ENCODE data around the gene LMAN1L.

Gene LMAN1L

DNA sequence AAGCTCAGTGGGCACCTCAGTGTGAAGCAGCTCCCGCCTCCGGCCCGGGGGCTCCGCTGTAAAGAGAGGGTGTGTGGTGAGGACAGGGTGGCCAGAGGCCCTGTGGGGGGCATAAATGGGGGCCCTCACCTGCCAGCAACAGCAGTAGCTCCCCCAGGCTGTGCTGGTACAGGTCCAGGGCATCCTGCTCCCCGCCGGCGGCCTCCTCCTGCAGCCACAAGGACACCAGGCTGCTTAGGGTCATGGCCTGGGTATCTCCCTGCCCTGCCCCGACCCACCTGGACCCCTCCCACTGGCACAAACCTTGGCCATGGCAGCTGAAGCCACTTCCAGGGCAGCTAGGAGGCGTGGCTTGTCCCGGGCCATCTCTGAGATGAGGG, 25.5 kb downstream of the LMAN1L start:
- no peak for DNase-seq (ENCODE audit: low read depth)

DNA sequence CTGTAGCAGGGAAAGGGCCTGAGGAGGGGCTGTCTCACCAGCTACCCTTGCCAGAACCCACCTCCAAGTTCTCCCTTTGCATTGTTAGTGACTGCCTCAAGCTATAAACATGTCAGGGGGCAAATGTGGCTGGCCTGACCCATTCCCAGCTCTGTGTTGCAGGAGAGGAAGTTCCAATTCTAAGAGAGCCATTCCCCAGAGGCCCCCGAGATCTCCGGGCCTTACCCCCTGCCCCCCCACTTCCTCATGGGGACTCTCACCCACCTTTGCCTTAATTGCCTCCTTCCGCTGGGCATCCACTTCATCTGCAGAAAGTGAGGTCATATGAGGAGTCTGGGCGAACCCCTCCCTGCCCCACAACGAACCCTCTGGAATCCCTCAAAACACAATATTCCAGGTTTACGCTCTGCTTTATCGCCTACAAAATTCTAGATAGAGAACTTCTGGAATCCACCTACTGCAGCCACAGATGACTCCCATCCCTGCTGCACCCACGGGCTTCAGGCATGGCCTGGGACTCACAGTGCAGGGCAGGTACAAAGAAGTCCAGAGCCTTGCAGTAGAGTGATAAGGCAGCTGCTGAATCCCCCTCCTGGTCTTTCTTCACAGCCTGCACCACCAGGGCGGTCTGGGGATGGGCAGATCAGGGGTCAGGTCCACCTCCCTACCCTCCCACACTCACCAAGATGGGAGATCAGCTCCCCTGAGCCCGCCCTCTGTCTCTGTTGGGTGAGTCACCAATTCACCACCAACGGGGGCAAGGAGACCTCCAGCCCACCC, 26.3 kb downstream of the LMAN1L start:
- no peak for DNase-seq (ENCODE audit: low read depth)

DNA sequence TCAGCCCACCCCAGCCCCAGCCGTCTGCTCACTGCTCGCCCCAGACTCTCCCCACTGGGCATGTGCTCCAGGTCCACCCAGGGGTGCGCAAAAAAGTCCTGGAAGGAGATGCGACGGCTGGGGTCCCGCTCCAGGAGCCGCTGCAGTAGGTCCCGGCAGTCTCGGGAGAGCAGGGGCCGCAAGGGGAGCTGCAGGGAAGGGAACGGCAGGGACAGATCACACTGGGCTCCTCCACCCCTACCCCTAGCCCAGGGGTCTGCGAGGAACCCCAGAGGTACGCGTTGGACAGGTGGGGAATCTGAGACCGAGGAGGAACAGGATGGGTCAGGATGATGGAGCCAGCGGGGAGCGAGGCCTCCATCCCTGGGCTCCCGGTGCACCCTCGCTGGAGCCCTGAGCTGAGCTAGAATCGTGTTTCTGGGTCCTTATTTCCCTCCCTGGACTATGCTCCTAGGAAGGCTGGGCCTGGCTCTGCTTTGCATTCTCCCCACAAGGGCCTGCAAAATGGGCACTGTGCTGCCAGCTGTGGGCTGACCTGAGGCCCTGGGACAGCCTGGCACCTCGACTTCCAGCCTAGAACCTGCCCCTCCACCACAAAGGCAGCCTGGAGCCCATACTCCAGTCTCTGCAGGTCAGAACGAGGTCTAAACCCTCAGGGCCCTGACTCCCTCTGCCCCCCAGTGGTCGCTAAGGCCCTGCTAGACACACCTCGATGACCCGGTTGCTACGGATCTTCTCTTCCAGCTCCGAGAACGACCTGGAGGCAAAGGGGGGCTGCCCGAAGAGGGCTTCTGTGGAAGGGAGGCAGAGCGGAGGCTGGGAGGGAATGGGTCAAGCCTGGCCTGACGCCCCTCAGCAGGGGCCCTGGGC, 27.1 kb downstream of the LMAN1L start:
- no peak for DNase-seq (ENCODE audit: low read depth)

DNA sequence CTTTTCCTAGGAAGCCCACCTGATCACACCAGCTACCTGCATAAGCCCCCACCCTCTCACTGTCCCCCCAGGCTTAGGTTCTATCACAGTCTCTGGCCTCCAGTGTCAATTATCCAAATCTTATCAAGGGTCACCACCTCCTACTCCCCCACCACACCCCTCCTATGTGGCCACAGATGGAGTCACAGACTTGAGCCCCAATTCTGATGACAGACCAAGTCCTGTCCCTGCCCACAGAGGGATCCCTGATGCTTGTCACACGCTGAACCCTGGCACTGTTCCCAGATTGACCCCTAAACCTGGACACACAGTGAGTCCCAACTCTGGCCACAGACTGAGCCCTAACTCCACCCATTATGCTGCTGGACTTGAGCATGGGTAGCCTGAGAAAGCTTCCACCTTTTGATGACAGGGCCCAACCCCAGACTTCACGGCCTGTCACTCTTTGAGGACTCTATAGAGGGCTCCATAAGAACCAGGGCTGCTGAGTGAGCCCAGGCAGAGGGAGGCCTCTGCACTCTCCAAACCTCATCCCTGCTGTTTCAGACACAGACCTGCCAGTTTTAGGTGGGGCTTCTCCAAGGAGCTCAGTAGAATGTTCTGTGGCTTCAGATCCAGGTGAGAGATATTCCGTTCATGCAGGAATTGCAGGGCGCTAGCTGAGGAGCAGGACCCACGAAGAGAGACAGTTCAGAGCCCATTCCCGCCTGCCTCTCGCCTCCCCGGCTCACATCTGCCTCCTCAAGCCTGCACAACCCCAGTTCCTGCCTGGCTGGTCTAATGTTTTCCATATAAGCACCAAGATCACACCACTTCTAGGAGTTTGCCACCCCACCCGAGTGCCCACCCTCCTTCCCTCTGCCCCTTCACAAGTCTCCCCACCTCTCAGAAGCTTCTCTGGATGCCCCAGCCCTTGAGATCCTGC, 28.5 kb downstream of the LMAN1L start:
- DNase-seq (ENCODE audit: low read depth), result no peak

DNA sequence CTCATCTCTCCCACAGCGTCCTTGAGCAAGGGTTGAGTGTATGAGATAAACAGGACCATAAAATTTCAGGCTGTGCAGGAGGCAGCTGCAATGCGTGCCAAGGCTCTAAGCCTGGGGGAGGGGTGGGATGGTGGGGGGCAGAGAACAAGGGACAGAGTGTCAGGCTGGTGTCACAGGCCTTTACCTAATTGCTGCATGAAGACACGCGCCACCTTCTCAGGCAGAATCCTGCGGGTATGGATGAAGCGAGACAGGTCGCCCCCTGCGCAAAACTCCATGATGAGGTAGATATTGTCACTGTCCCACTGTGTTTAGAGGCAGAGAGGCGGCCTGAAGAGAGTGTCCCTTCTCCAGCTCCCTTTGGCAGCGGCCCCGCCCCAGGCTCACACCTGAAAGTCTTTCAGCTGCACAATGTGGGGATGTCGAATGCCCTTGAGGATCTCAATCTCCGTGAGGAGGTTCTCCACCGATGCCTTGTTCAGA, 29.3 kb downstream of the LMAN1L start:
- no peak for DNase-seq (ENCODE audit: low read depth)

DNA sequence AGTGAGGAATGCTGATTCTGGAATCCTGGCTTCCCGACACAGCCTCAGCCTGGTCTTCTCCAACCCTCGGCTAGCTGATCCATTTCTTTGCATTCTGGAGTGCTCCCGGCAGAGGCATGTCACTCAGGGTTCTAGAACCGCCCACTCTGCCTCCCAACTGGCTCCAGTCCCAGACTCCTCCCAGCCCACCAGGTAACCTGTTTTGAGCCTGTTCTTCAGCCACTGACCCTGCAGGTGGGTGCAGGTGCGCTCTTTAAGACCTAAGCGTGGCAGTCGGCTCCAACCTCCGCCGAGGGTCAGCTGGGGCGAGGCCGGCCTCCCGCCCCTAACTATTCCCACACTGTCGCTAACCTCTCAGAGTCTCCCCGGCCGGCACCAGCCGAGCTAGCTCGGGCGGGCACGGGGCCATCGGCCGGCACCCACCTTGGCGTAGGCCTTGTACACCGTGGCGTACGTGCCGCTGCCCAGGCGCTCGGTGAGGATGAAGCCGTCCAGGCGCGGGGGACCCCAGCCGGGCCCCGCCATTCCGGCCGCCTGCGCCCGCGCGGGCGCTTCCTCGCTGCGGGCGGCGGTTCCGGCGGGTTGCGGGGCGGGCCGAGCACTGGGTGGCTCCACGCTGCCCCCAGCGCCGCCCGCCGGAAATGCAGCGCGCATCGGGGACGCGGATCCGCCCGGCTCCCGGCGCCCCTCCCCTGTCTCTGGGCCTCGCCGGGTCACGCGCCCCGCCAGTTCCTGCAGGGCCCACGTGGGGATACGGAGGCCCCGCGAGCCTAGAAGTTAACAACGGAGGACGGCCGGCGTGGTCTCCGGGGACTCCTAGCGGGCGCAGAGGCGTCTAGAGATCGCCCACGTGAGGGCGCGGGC, 30.2 kb downstream of the LMAN1L start, which contains the start of gene ULK3:
ULK3 (minus strand) TSS at position 576 of the 864 bp plus-strand sequence; CDS start at position 525, 51 bp downstream.
- DNase-seq (ENCODE audit: low read depth), result peak; percentile 87

DNA sequence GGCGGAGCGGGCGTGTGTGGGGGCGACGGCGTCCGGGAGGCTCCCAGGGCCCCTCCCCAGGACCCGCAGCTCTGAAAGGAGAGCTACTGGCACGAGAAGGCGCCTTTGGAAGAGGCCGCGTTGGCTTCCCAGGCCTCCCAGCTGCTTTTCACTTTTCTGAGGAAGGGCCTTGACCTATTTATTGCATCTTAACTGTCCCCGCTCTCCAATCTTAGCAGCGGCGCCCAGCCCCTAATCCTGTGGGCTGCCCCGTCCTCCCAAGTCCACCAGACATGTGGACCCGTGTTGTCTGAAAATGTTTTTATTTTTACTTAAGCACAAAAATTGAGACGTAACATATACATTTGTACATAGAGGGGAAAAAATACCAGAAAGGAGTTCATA, 30.8 kb downstream of the LMAN1L start:
- no peak for DNase-seq (ENCODE audit: low read depth)

DNA sequence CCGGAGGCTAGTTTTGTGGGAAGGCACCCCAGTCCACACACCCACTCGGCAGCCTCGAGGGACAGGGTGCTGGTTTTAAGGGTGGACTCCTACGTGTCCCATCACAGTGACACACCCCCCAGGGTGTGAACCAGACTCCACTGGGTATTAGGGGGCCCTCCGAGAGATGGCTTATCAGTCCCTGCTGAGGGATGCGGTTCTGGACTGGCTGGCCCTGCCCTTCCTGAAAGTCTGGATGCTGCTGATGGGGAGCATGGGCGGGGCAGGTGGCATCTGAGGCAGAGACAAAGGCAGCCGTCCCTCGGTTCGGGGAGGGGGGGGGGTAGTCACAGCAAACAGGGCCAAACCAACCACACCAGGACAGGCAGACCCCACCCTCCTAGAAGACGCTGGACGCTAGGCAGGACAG, 31.3 kb downstream of the LMAN1L start:
- no peak for DNase-seq (ENCODE audit: low read depth)

DNA sequence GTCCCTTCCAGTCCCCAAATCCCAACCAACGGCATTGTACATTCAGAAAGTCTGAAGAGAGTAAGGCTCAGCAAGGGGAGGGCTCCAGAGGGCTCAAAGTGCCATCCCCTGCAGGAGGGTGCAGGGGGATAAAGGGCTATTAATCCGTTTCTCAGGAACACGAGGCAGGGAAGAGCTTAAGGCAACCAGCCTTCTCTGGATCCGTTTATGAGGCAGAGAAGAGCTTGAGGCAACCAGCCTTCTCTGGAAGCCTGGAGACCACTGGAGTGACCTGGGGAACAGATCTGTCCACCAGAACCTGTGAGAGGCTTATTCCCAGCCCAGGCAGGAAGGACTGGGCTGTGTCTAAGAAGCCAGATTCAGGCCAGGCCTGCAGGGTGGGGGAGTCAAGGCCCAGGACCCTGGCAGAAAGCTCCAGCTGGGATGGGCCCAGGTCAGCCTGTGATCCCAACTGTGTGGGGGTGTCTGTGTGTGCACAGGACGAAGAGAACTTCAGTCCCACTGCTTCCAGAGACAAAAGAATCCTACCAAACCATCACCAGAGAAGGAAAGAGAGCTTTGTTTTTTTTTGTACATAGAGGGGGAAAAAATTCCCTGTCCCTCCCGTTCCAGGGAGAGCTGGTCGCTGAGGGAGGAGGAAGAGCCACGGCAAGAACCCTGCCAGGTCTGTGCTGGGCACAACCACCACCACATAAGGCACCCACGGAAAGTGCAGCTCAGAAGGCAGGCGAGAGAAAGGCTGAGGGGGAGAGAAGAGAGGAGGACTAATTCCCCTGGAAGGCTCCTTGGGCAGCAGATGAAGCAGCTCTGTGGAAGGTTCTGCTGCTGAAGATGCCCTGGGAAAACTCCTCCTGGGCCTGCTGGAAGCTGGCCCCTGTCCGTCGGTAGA, 31.9 kb downstream of the LMAN1L start:
- no peak for DNase-seq (ENCODE audit: low read depth)

DNA sequence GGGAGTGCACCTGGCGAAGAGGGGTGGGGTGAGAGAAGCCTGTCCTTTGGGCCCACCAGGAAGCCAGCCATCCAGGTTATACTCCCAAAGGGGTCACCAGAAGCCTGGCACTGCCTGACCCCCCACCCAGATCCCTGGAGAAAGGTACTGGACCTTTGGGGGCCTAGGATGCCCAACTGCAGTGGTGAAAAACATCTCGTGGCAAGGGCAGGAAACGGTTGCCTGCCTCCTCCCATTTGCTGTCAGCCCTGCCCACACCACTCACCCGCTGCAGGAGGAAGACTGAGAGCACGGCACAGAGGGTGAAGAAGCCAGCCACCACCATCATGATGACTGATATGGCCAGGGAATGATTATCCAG, 32.6 kb downstream of the LMAN1L start:
- peak; percentile 23 for DNase-seq (ENCODE audit: low read depth)

DNA sequence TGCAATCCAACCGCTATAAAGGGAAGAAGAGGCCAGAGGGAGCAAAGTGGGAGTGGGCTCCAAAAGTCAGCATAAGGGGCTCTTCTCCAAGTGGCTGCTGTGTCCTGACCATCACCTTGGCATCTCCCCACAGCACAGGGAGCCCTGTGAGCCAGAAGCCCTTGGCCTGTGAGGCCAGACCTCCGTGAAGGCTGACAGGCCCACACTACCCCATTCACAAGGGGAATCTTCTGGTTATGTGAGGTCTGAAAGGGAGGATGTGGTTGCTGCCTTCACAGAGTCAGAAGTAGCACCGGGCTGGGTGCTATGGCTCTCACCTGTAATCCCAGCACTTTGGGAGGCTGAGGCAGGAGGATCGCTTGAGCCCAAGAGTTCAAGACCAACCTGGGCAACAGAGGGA, 32.9 kb downstream of the LMAN1L start:
- DNase-seq (ENCODE audit: low read depth), result no peak

DNA sequence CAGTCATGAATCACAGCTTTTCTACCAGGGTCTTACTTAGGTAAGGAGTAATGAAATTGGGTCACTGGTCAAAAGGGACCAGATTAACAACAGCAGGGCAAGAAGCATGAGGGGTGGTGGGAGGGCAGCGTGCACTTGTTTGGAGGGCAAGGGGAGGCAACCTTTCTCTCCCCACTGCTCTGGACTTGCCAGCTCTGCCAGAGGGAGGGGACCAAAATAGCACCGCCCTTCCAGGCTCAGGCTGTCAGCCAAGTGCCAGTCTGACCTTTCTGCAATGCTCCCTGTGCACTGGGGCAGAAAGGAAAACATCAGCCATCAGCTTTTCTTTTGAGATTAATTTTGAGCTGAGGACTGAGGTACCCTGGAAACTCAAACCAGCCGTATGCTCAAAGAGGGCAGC, 34.8 kb downstream of the LMAN1L start:
- DNase-seq (ENCODE audit: low read depth), result no peak

DNA sequence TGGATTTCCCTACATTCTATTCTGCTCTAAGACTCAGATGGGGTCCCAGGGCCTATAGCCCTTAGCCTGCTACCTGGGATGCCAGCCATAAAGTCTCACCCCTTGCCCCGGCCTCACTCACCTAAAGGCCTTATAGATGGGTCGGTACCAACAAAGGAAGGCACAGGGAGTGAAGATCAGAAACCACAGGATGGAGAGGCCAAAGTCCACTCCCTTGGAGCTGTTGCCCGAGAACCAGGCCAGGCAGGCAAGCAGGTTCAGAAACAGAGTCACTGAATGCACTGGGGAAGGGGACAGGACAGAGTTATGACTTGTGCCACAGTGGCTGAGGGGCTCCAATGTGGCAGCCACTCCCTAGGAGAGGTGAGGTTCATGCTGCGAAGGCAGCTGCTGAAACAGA, 37.8 kb downstream of the LMAN1L start:
- no peak for DNase-seq (ENCODE audit: low read depth)

DNA sequence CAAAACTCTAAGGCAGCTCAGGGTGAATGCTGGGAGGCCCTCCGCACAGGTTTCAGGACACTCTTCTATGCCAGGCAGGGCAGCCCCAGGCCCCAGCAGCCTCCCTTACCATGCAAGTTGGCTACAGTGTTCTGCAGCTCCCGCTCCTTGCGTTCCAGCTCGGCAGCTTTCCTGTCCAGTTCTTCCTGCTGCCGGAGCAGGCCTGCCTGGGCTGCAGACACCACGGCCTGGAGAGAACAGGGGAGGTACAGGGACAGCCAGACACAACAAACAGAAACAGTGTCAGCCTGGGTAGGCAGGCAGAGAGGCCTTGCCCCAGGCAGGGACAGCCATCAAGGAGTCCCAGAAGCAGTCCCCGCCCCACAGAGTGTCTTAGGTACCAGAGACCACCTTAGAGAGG, 39.3 kb downstream of the LMAN1L start:
- DNase-seq (ENCODE audit: low read depth), result no peak

DNA sequence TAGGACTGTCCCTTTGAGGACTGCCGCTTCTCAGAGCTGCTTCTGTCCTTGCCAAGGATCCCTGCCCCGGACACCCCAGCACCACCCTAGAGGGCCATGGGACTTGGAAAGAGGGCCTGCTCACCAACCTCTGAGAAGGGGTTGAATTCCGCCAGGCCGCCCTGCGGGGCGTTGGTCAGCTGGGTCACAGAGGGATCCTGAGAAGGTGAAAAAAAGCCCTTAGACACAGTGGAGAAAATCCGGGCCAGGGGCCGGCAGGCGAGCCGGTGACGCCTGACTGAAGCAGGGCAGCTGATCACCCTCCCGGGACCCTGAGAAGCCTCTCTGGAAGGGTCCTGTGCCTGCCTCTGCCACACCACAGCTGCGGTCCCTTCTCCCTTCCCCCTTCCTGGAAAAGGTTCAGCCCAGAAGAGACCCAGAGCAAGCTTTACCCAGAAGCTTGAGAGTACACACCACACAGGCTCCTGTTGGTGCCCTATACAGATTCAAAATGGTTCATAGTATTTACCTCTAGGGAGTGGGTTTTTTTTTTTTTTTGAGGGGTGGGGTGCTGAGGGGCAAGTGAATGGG, 41.9 kb downstream of the LMAN1L start:
- no peak for DNase-seq (ENCODE audit: low read depth)

DNA sequence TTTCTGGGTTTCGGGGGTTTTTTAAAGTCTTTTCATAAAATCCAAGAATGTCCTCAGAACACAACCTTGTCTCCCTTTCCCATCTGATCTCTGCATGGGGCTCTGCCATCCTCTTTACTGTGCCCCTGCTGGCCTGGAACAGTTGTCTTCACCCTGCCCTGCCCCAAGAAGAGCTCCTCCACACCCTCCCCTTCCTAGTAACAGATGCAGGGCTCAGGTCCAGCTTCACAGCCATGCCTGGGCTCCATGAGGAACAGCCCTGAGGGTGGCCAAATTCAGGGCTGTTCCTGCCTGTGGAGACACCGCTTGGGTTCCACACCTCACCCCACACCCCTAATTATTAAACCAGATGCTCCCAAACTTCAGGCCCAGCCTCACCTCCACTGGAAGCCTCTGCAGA, 43.2 kb downstream of the LMAN1L start:
- DNase-seq (ENCODE audit: low read depth), result no peak

DNA sequence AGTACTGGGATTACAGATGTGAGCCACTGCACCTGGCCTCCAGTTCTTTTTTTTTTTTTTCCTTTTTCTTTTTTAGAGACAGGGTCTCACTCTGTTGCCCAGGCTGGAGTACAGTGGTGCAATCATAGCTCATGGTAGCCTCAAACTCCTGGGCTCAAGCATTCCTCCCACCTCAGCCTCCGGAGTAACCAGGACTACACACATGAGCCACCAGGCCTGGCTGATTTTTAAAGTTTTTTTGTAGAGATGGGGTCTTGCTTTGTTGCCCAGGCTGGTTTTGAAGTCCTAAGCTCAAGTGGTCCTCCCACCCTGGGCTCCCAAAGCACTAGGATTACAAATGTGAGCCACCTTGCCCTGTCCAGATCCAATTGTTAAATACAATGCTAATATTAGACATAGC, 43.9 kb downstream of the LMAN1L start:
- no peak for DNase-seq (ENCODE audit: low read depth)

DNA sequence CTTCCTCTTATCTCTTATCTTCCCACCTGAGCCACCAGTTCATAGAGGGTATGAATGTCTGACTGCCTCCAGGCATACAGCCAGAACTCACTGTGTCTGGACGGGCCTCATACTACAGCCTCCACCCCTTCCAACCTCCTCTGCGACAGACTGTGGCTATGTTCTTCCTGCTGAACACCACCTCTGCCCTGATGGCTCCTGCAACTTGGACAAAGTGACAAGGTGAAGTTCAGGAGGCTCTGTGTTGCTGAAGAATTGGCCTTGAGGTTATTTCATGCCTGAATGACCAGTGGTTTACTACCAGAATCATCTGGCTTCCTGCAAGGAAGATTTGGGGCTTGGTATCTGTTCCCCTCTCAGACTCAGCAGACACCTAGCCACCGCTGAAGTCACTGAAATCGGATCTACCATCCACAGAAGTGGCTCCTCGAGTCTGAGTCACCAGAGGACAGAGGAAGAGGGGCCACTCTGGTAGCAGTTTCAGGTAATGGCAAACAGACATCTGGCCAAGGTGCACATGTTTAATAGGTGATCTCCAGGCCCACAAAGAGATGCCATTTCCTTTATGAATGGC, 44.5 kb downstream of the LMAN1L start:
- no peak for DNase-seq (ENCODE audit: low read depth)

DNA sequence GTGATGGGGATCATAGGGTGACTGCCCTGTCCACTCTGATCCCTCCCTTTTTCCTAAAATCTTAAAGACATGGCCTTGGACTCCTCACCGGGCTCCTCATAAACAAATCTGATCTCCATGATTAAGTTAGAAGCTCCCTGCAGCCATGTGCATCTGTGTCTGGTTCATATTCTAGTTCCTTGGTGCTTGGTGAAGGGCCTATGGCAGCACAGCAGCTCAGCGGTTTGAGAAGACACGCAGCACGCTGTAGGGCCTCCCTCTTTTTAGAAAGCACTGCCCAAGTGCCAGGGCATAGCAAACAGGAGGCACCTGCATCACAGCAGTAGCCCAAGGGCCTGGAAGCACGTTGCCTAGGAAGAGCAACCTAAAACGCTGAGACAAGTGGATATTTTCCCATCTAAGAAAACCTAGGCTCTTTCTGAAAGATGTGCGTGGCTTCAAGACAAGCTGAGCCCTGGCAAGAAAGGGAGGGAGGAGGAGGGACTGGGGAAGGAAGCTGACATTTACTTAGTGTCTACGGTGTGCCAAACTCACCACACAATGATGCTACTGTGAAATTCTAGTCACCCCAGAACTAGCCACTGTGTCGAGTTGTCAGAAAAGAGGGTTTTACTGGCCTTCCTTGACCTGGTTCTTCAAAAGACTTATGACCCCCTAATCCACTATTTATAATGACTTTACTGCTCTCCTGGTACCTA, 45.2 kb downstream of the LMAN1L start:
- DNase-seq (ENCODE audit: low read depth), result no peak

All from stimulated activated CD8-positive, alpha-beta memory T cell treated with anti-CD3 and anti-CD28 coated beads, Interleukin-12 subunit alpha, Interleukin-12 subunit beta, amount 100 ng/mL, for 4 hours (primary cell).